GM12878 (cell line): Measurements from ENCODE around the gene GPR146. TPM values are rescaled to one million over a fixed set of nuclear protein-coding genes. Genes with fewer than 3 reads are reported as not detected.

Source experiments
- ATAC-seq: fragments of 200-7000 bp; cut with Tn5 transposase; 3 replicates; pipeline ENCODE4 v1.9.1; 2020; ENCODE audit warnings: mild to moderate bottlenecking, moderate library complexity
- BruUV-seq: library from RNA; stranded (reverse); fragments of 400-500 nt; replicated peaks from 2 replicates; lab custom pipeline; 2021; lab: Mats Ljungman, UMichigan
- CTCF ChIA-PET: fragments of 300-600 bp; sonication (Branson Sonifier 250); formaldehyde crosslinking; extraction: SDS; loops from one replicate; lab custom pipeline; 2021; ENCODE audit warnings: inconsistent platforms; lab: Yijun Ruan, JAX
- POLR2A ChIA-PET: fragments of 350-600 bp; formaldehyde crosslinking; extraction: SDS; loops from one replicate; lab custom pipeline; 2021; ENCODE audit warnings: inconsistent platforms; lab: Charles Lee
- RAD21 ChIA-PET: fragments of 300-600 bp; sonication (Branson Sonifier 250); formaldehyde crosslinking; loops from one replicate; lab custom pipeline; 2023; ENCODE audit warnings: antibody characterized with exemption; ENCODE audit not compliant: unreplicated experiment; lab: Charles Lee
- SMC1A ChIA-PET: fragments of 300-600 bp; sonication (Branson Sonifier 250); formaldehyde crosslinking; loops from one replicate; lab custom pipeline; 2023; ENCODE audit not compliant: unreplicated experiment, uncharacterized antibody; lab: Charles Lee
- DNase-seq: peaks from one replicate; pipeline ENCODE4 v3.0.0-alpha.2; 2011; ENCODE audit warnings: low read depth, low spot score
- FAIRE-seq: peaks from 3 replicates; lab custom pipeline; 2011; peaks lifted over from hg19 to GRCh38; lab: Jason Lieb, UNC
- H2AFZ ChIP-seq: 2 replicates; pipeline ENCODE4 v1.6.0; 2011; ENCODE audit warnings: low read depth, low read length, control low read depth; ENCODE audit not compliant: control insufficient read depth
- H3K27ac ChIP-seq: 2 replicates; pipeline ENCODE4 v1.5.1; 2011; ENCODE audit warnings: control low read depth; ENCODE audit not compliant: control insufficient read depth, insufficient read depth
- H3K27me3 ChIP-seq, 2 experiments: replicated peaks in 1 of 2; 2 replicates each; pipeline versions ENCODE4 v1.6.0 to v1.6.1; 2011; ENCODE audit warnings: low read length in 1 of 2; ENCODE audit not compliant: control insufficient read depth in 2 of 2, insufficient read depth in 2 of 2
- H3K36me3 ChIP-seq, 2 experiments: 2 replicates each; pipeline ENCODE4 v1.5.1; 2011; ENCODE audit warnings: low read length in 1 of 2; ENCODE audit not compliant: control insufficient read depth in 2 of 2, insufficient read depth in 2 of 2
- H3K4me1 ChIP-seq: 2 replicates; pipeline ENCODE4 v1.6.1; 2011; ENCODE audit warnings: mild to moderate bottlenecking, low read length, moderate library complexity, mixed read lengths; ENCODE audit not compliant: control insufficient read depth, insufficient read depth
- H3K4me2 ChIP-seq: 2 replicates; pipeline ENCODE4 v1.6.0; 2011; ENCODE audit warnings: control low read depth; ENCODE audit not compliant: control insufficient read depth, insufficient read depth
- H3K4me3 ChIP-seq: fragments of 200-600 bp; sonication (generic); 2 replicates; pipeline ENCODE4 v1.5.1; 2016
- H3K79me2 ChIP-seq: 2 replicates; pipeline ENCODE4 v1.6.0; 2011; ENCODE audit warnings: low read length; ENCODE audit not compliant: control insufficient read depth, insufficient read depth
- H3K9ac ChIP-seq: 2 replicates; pipeline ENCODE4 v1.8.0; 2011; ENCODE audit warnings: low read length, control low read depth, mixed read lengths; ENCODE audit not compliant: control insufficient read depth, insufficient read depth
- H3K9me3 ChIP-seq: replicated peaks from 3 replicates; pipeline ENCODE4 v1.5.1; 2011; ENCODE audit warnings: mild to moderate bottlenecking, low read length; ENCODE audit not compliant: control insufficient read depth, insufficient read depth
- H4K20me1 ChIP-seq: 2 replicates; pipeline ENCODE4 v1.6.0; 2011; ENCODE audit not compliant: control insufficient read depth, insufficient read depth
- ATF3 ChIP-seq: IDR thresholded peaks from 2 replicates; pipeline ENCODE4 v1.6.1; 2011; ENCODE audit warnings: low read depth, mild to moderate bottlenecking, low read length, moderate library complexity, borderline replicate concordance; ENCODE audit errors: extremely low read depth
- BCL11A ChIP-seq: IDR thresholded peaks from 2 replicates; pipeline ENCODE4 v1.6.1; 2011; ENCODE audit warnings: low read depth, low read length
- CHD2 ChIP-seq: IDR thresholded peaks from 2 replicates; pipeline ENCODE4 v1.6.1; 2011; ENCODE audit warnings: low read depth, low read length, improper control_type of control experiment, borderline replicate concordance
- CUX1 ChIP-seq: IDR thresholded peaks from 2 replicates; pipeline ENCODE4 v1.6.1; 2012; ENCODE audit warnings: improper control_type of control experiment, low read depth, low read length; ENCODE audit not compliant: insufficient replicate concordance
- HCFC1 ChIP-seq: fragments of 150-350 bp; IDR thresholded peaks from 2 replicates; pipeline ENCODE4 v1.6.1; 2014; ENCODE audit warnings: low read length
- IRF4 ChIP-seq: IDR thresholded peaks from 2 replicates; pipeline ENCODE4 v1.6.1; 2011; ENCODE audit warnings: low read depth, low read length
- MTA3 ChIP-seq: IDR thresholded peaks from 2 replicates; pipeline ENCODE4 v1.6.1; 2012; ENCODE audit warnings: low read length, inconsistent platforms, borderline replicate concordance
- NFYB ChIP-seq: IDR thresholded peaks from 2 replicates; pipeline ENCODE4 v1.6.1; 2011; ENCODE audit warnings: low read depth, mild to moderate bottlenecking, low read length, improper control_type of control experiment, moderate library complexity; ENCODE audit not compliant: insufficient read depth
- NRF1 ChIP-seq: conservative IDR thresholded peaks from 2 replicates; pipeline ENCODE4 v1.6.1; 2011; ENCODE audit warnings: mild to moderate bottlenecking, low read depth, low read length, improper control_type of control experiment
- POLR2AphosphoS5 ChIP-seq: IDR thresholded peaks from 2 replicates; pipeline ENCODE4 v1.6.1; 2011; ENCODE audit warnings: mild to moderate bottlenecking, low read length, inconsistent platforms
- SMAD1 ChIP-seq: fragments of 450-650 bp; IDR thresholded peaks from 2 replicates; pipeline ENCODE4 v1.6.1; 2018; ENCODE audit warnings: mild to moderate bottlenecking, low read depth; ENCODE audit not compliant: partially characterized antibody
- SMC3 ChIP-seq: IDR thresholded peaks from 2 replicates; pipeline ENCODE4 v1.6.1; 2011; ENCODE audit warnings: low read length, improper control_type of control experiment, borderline replicate concordance
- WGBS: methylation state at CpG from one replicate; pipeline ENCODE4 v1.1.6; 2016; ENCODE audit warnings: low lambda C conversion rate; ENCODE audit not compliant: insufficient replicate concordance, insufficient coverage; ENCODE audit errors: missing lambda C conversion rate; 5-methylcytosine and 5-hydroxymethylcytosine counted together
- in situ Hi-C: fragments of 300-500 bp; cut with MboI; formaldehyde crosslinking; loops from 9 replicates; pipeline ENCODE4 v1.14.3; 2018; ENCODE audit warnings: mixed read lengths
- intact Hi-C: fragments of 100-400 bp; cut with micrococcal nuclease; formaldehyde crosslinking; loops from one replicate; pipeline ENCODE4 v1.14.2; 2022; ENCODE audit not compliant: unreplicated experiment
- polyA plus RNA-seq, 11 experiments: library from polyadenylated mRNA; depleted of rRNA in 4 of 11; unstranded in 6 of 11; stranded (reverse) in 5 of 11; fragments of >200 nt; fragmentation: Nextera tagmentation in 4 of 11; fragmentation: Illumina TruSeq in 1 of 11; extraction: Ambion mirVana in 4 of 11; extraction: Trizol in 1 of 11; gene quantifications; 1 replicate in 1 of 11; 2 replicates in 10 of 11; pipeline versions ENCODE4 v1.2.1 to v1.2.3, GENCODE V29; 2011 to 2016; ENCODE audit warnings: inconsistent platforms in 2 of 11, missing spikeins in 2 of 11, low read depth in 1 of 11
- total RNA-seq, 4 experiments: library from RNA; depleted of rRNA in 3 of 4; stranded (reverse); fragments of >200 nt in 3 of 4; fragmentation: Illumina TruSeq in 1 of 4; extraction: Trizol in 1 of 4; gene quantifications; 2 replicates each; pipeline versions ENCODE4 v1.2.1 to v1.2.3, GENCODE V29; 2013 to 2021
- TF ChIP-seq, protein P1 (sequence below): IDR thresholded peaks from 2 replicates; pipeline ENCODE4 v1.6.1; 2011; ENCODE audit warnings: mild to moderate bottlenecking, low read depth, low read length, moderate library complexity; ENCODE audit not compliant: insufficient replicate concordance
- TF ChIP-seq, protein P2 (sequence below): fragments of 450-650 bp; conservative IDR thresholded peaks from 2 replicates; pipeline ENCODE4 v1.6.1; 2017; ENCODE audit warnings: mild to moderate bottlenecking, moderate library complexity

The GPR146 gene
- total and polyA plus RNA-seq, 10 of the 15 experiments (the other 5 are each of a cell fraction or from before 2014, with no cell fraction given): 0.19 to 12.0 (median 0.54) TPM; not detected in 2

DNA sequence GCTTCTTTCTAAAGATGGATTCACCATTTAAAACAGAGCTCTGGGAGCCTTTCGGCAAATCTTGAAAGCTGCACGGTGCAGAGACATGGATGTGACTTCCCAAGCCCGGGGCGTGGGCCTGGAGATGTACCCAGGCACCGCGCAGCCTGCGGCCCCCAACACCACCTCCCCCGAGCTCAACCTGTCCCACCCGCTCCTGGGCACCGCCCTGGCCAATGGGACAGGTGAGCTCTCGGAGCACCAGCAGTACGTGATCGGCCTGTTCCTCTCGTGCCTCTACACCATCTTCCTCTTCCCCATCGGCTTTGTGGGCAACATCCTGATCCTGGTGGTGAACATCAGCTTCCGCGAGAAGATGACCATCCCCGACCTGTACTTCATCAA is 47.3 kb downstream of the GPR146 start (continued):
- TF ChIP-seq CHD2: no peak
- TF ChIP-seq SMAD1: no peak
- TF ChIP-seq, all 136 proteins: peak for 0

DNA sequence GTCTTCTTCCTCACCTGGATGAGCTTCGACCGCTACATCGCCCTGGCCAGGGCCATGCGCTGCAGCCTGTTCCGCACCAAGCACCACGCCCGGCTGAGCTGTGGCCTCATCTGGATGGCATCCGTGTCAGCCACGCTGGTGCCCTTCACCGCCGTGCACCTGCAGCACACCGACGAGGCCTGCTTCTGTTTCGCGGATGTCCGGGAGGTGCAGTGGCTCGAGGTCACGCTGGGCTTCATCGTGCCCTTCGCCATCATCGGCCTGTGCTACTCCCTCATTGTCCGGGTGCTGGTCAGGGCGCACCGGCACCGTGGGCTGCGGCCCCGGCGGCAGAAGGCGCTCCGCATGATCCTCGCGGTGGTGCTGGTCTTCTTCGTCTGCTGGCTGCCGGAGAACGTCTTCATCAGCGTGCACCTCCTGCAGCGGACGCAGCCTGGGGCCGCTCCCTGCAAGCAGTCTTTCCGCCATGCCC is 47.9 kb downstream of the GPR146 start:
- CTCF ChIA-PET: interaction anchor here (1.5 kb wide), 1 partner anchor 8 kb away, joined by 4 read pairs; no protein-coding TSS in a partner anchor
- H3K4me1 ChIP-seq: peaks cover 5% of the 10 kb centered on the region
- H3K9me3 ChIP-seq: no peaks in the 10 kb centered on the region; the same call in 2 of the 3 replicates
- POLR2A ChIA-PET: no interaction called here
- H3K27me3 ChIP-seq: no peaks in the 10 kb centered on the region
- in situ Hi-C loops (no loop called here), intact Hi-C loops (no loop called here)
- H3K4me3 ChIP-seq: no peak overlapping the region
- SMC1A ChIA-PET: interaction anchor here (1.5 kb wide), 1 partner anchor 11 kb away, joined by 5 read pairs; no protein-coding TSS in a partner anchor
- H3K27ac ChIP-seq: no peak overlapping the region
- WGBS: 97% methylated on average over 40 of the region's 40 CpGs
- no peak overlapping the region for H2AFZ ChIP-seq
- RAD21 ChIA-PET: no interaction called here
- no peak for DNase-seq
- H3K9ac ChIP-seq: no peak overlapping the region
- H3K36me3 ChIP-seq: peaks cover 0 to 8% of the 10 kb centered on the region in 2 experiments; a peak in 2 of 4 replicates
- TF ChIP-seq POLR2AphosphoS5: no peak
- no peak for TF ChIP-seq MTA3
- TF ChIP-seq ATF3: no peak
- TF ChIP-seq CUX1: no peak
- no peak for TF ChIP-seq NFYB
- no peak for TF ChIP-seq HCFC1
- TF ChIP-seq, protein P1, sequence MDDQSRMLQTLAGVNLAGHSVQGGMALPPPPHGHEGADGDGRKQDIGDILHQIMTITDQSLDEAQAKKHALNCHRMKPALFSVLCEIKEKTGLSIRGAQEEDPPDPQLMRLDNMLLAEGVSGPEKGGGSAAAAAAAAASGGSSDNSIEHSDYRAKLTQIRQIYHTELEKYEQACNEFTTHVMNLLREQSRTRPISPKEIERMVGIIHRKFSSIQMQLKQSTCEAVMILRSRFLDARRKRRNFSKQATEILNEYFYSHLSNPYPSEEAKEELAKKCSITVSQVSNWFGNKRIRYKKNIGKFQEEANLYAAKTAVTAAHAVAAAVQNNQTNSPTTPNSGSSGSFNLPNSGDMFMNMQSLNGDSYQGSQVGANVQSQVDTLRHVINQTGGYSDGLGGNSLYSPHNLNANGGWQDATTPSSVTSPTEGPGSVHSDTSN: no peak
- TF ChIP-seq, protein P2, sequence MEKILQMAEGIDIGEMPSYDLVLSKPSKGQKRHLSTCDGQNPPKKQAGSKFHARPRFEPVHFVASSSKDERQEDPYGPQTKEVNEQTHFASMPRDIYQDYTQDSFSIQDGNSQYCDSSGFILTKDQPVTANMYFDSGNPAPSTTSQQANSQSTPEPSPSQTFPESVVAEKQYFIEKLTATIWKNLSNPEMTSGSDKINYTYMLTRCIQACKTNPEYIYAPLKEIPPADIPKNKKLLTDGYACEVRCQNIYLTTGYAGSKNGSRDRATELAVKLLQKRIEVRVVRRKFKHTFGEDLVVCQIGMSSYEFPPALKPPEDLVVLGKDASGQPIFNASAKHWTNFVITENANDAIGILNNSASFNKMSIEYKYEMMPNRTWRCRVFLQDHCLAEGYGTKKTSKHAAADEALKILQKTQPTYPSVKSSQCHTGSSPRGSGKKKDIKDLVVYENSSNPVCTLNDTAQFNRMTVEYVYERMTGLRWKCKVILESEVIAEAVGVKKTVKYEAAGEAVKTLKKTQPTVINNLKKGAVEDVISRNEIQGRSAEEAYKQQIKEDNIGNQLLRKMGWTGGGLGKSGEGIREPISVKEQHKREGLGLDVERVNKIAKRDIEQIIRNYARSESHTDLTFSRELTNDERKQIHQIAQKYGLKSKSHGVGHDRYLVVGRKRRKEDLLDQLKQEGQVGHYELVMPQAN: no peak
- no peak for TF ChIP-seq SMC3
- no peak for TF ChIP-seq IRF4
- no peak for TF ChIP-seq BCL11A
- no peak for TF ChIP-seq NRF1
- no peak for TF ChIP-seq SMAD1
- H3K79me2 ChIP-seq: peaks cover 3% of the 10 kb centered on the region
- H4K20me1 ChIP-seq: no peaks in the 10 kb centered on the region
- no TSS peak for BruUV-seq
- FAIRE-seq: no peak
- ATAC-seq: no peak
- H3K4me2 ChIP-seq: no peak overlapping the region
